ENCODE measurements around the gene LCE1A.

The LCE1A gene, protein sequence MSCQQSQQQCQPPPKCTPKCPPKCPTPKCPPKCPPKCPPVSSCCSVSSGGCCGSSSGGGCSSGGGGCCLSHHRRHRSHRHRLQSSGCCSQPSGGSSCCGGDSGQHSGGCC

DNA sequence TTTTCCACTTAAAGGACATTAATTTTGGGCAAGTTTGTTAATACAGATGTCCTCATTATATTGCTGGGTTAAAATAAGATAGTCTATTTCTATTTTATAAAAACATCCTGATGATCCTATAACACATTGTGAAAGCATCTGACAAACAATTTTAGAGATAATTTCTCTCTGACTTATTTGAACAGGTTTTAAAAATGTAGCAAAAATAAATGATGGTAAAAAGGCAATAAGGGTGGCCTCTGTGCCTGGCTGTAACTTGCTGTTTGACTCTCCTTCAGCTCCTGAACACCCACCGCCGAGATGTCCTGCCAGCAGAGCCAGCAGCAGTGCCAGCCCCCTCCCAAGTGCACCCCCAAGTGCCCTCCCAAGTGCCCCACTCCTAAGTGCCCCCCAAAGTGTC, at the start of gene LCE1A:
Gene LCE1A (plus strand): TSS at position 301 of the 400 bp plus-strand sequence. CDS start 0 bp downstream, at position 301.
- DNase-seq, result no peak

DNA sequence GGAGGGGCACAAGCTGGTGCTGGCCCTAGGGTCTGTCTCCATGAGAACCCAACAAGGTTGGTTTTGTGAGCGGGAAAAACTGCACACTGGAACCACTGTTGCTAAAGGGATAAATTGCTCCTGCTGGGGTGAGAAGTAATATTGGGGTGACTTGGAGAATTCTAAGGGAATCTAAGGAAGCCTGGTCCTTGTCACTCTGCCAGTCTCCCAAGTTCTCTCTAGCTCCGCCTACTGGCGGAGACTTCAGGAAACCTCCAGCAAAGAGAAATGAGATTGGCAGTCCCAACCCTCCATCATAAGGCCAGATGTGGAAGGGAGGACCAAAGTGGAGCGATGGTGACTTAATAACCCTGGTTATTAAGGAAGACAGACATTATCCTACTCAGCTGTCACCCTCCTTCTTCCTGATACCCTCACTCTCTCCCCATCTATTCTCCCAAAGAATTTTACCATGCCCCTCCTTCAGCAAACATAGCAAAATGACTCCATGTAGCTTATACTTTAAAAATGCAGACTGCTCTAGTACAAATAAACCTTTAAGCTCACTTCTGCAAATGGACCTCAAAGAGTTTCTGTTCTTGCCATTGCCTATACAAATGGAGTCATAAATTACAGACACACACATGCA, 49.6 kb upstream of the LCE1A start:
- DNase-seq, result no peak

GRCh38 chr1:152783095-152783494, 44.2 kb upstream of the LCE1A start:
- DNase-seq, result no peak

DNA sequence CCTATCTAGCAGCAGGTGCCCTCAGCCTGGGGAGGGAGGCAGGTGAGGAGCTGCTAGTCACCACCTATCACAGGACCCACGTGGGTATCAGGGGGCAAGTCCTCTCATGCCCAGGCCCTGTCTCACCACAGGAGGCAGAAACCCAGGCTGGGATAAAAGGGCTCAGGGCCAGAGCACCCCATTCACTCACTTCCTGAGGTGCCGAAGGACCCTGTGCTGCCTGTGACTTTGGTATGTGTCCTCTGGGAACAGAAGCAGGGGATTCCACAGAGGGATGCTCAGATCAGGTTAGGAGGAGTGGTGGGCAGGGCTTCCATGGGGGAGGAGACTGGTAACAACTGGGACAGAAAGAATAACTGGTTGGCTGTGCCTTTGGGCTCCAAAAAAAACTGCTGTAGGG, 41.2 kb upstream of the LCE1A start, which contains the start of gene LCE1E:
Gene LCE1E (plus strand): TSS at position 181 of the 400 bp plus-strand sequence. CDS start 1,043 bp downstream, outside the sequence.
- peak; percentile 10 for DNase-seq

DNA sequence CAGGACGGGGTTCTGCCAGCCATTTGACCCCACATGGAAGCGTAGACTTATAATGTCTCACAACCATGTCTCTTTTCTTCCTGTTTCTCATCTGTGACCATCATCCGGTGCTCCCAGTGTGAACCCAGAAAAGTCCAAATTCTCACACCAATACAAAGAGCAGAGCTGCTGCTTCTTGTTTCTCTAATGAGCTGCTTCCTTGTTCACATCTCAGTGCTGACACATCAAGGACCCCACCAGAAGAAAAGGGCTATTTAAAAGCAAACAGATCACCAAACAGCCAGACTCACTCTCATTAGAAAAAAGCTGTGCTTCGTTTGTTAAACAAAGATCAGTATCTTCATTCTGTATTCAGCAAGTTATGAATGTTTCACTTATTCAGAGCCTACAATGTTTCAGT, 31.6 kb upstream of the LCE1A start:
- DNase-seq, result no peak

DNA sequence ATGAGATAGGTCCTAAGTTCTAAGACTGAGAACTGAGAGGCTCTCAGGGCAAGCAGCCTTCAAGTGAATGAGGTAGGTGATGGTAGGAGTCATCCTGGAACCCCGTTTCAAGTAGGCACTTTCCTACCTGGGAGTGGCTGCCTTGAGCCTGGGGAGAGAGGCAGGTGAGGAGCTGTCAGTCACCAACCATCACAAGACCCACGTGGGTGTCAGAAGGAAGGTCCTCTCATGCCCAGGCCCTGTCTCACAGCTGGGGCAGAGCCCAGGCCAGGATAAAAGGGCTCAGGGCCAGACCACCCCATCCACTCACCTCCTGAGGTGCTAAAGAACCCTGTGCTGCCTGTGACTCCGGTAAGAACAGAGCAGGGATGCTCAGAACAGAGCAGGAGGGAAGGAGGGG, 30.9 kb upstream of the LCE1A start, which contains the start of gene LCE1D:
Gene LCE1D (plus strand): TSS at position 301 of the 400 bp plus-strand sequence. CDS start 1,074 bp downstream, outside the sequence.
- no peak for DNase-seq

GRCh38 chr1:152801333-152801732, 25.9 kb upstream of the LCE1A start:
- DNase-seq, result no peak

DNA sequence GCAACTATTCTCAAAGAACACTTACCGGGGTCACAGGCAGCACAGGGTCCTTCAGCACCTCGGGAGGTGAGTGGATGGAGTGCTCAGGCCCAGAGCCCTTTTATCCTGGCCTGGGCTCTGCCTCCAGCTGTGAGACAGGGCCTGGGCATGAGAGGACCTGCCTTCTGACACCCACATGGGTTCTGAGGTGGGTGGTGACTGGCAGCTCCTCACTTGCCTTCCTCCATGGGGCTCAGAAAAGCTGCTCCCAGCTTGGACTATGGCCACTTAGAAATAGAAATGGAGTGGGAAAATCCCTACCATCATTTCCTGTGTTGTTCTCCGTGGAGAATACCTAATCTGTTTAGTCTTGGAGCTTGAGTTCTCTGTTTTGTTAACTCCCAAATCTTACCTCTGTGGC, 20.7 kb upstream of the LCE1A start, which contains the start of gene LCE1C:
Gene LCE1C (minus strand): TSS at position 76 of the 400 bp plus-strand sequence. CDS start 1,173 bp downstream, outside the sequence.
- DNase-seq, result no peak

DNA sequence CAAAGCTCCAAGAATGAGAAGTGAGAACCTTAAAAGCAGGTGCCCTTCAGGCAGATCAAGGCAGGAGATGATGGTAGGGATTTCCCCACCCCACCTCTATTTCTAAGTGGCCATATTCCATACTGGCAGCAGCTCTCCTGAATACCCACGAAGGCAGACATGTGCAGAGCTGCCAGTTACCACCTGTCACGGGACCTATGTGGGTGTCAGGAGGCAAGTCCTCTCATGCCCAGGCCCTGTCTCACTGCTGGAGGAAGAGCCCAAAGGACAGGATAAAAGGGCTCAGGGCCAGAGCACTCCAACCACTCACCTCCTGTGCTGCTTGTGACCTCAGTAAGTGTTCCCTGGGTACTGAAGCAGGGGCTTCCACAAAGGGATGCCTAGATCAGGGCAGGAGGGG, 16.2 kb upstream of the LCE1A start:
- no peak for DNase-seq

DNA sequence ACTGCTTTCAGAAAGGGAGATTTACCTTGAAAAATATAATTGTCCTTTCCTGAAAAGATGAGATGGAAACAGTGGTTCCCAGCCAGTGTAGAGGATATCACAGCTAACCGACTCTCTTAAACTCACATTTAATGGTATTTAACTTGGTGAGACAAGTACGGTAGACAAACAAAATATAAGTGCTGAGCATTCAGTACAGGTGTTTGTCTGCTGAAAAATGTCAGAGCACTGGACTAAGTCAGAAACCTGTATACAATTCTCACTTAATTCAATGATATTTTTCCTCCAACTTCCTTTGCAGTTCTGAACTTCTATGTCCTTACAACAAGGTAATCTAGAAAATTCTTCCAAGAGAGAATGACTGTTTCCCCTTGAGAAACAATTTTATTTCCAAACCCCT, 15.6 kb upstream of the LCE1A start, which contains the start of gene LCE1B:
Gene LCE1B (plus strand): TSS at position 301 of the 400 bp plus-strand sequence. CDS start 476 bp downstream, outside the sequence.
- no peak for DNase-seq

GRCh38 chr1:152817309-152817708, 10.0 kb upstream of the LCE1A start:
- no peak for DNase-seq

DNA sequence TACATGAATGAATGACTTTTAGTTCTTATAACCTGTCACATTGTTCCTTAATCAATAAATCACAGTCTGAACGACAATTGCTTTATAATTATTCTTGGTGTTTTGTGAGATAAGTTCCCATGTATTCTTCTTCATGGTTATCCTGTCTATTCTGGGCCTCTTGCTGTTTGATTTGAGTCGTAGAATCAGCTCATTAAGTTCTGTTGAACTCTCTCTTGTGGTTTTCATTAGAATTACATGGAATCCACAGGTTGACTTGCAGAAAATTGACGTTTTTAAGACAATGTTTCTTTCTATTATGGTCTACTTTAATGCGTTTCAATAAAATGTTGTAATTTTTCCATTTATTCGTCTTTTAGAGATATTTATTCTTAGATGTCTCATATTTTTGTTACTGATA, 4.0 kb upstream of the LCE1A start:
- no peak for DNase-seq

- no peak for DNase-seq
Observed at GRCh38 chr1:152824964-152825363, 2.3 kb upstream of the LCE1A start.

DNA sequence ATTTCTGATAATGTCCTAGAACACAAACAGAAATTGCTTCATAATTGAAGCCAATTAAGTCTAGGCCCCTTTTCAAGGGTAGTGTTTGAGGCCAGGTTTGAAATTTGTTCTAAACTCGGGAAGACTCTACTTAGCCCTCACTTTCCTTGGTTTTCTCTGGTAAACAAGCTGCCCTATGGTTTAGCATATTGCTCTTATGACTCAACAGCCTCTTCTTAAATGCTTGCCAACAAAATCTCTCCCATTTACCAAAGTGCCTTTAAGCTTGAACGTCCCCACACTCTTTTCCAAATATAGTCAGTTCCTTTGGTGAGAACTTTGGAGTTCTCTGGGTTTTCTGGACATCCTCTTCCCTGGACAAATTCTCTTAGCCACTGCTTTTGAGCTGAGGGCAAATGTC, 9.6 kb downstream of the LCE1A start:
- no peak for DNase-seq

DNA sequence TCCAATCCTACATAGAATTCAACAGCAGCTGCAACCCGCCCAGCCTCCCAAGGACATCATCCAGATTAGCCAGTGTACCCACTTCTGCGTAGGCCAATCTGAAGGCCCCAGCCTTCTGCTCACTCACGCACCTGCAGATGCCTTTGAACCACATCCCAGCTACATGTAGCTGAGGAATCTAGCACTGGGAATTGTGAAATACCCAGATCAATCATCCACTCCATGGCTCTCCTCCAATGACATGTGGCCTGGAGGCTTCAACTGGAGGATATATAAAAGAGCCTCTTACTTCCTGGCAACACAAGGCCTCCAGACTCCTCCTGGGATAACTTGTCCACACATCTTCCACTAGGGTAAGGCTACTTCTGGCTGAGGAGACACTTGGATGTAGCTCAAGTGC, 15.3 kb downstream of the LCE1A start, which contains the start of gene LCE6A:
Gene LCE6A (plus strand): TSS at position 301 of the 400 bp plus-strand sequence. CDS start 665 bp downstream, outside the sequence.
- no peak for DNase-seq

GRCh38 chr1:152855661-152856060, 28.4 kb downstream of the LCE1A start:
- DNase-seq, result no peak

- DNase-seq, result no peak
Observed at GRCh38 chr1:152858062-152858461, 30.8 kb downstream of the LCE1A start.

DNA sequence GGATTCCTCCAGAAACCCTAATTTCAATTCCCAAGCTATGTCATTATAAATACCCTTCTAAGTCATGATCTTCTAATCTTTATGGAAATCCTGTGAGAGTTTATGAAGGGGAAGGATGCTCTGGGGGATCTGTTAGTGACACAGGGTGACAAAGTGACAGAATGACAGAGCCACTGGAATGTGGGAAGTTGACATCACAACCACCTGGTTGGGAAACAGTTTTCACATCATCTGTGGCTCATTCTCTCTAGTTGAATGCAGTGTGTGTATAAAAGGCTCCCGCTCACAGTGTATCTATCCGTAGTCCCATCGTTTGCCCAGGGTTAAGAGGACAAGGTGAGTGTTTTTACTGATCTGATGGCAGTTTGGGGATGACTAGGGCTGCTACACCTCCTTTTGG, 32.4 kb downstream of the LCE1A start, which contains the start of gene LCE7A:
Gene LCE7A (plus strand): TSS at position 301 of the 400 bp plus-strand sequence. CDS start 702 bp downstream, outside the sequence.
- DNase-seq, result no peak

DNA sequence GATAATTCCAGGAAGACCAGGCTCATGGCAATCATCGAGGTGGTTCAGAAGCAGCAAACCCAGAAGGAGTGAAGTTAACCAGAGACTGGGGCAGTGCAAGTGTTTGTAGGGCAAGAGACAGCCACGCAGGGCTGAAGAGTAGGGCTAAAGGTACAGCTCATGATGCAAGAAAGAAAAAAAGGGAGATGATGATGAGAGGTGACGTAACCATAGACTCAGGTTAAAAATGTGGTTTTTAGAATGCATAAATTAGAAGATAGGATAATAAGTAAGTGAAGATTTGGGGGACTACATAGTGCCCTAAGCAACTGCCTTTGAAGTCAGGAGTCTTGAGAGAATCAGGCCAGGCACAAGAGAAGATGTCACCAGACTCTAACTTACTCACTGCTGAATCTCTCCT, 32.9 kb downstream of the LCE1A start:
- no peak for DNase-seq

DNA sequence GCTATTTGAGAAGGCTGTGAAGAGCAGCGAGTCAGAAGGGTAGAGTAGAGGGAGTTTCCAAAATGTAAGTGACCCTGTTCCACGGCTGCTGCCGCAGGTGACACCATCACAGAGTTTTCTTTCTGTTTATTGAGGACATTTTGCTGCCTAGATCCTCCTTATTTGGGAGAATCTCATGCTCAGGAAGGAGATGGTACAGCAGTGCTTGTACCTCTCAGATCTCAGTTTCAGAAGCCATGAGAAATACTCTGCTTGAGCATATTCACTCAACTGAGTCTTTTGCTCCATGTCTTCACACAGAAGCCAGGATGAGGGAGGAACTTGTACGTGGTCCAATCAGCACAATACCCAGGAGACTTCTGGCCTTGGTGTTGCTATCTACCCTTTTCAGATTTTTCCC, 34.1 kb downstream of the LCE1A start:
- DNase-seq, result no peak

GRCh38 chr1:152864443-152864842, 37.2 kb downstream of the LCE1A start:
- no peak for DNase-seq

GRCh38 chr1:152866321-152866720, 39.0 kb downstream of the LCE1A start:
- no peak for DNase-seq

DNA sequence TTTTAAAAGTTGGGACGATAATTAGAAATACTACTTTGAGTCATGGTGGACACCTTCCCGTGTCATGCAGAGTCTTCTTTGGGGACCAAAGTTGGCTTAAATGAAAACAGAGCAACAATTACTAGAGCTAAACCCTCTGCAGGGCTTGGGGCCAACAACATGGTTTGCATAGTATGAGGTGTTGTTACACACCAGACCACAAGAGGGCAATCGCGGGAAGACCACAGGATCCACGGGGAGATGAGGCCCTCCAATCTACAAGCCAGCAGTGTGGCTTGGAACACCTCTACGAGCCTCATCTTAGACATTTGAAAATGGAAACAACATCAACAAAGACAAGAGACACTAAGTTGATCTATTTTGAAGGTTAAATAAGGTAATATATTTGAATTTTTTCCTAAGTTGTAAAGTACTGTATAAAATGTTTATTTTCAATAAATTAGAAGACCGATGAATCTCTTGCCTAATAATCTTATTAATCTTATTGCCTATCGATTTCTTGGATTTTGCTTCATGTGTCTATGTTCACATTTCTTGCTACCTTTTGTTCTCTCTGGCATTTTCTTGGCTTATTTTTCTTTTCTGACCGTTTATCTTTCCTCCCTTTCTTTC, 42.6 kb downstream of the LCE1A start:
- peak; percentile 79 for DNase-seq
